Small intestine (tissue), 7 donors: ENCODE measurements around the gene HSD11B1. TPM values are rescaled to one million over a fixed set of nuclear protein-coding genes. Genes with fewer than 3 reads are reported as not detected.
A peak's percentile ranks its signal among the peaks of the same experiment; 100 is the strongest.

Experiments
- DNase-seq, 2 donors: peaks; one replicate each; pipeline versions ENCODE4 v3.0.0 to v3.0.0-alpha.2; 2013
- FAIRE-seq: peaks from 2 replicates; lab custom pipeline; 2012; peaks lifted over from hg19 to GRCh38; lab: Jason Lieb, UNC
- H3K27ac ChIP-seq, 3 donors: one replicate each; pipeline ENCODE4 v1.5.1; 2013; ENCODE audit warnings: low read length in 2 of 3, mild to moderate bottlenecking in 2 of 3, control low read depth in 1 of 3, inconsistent platforms in 1 of 3, low read depth in 1 of 3, moderate library complexity in 1 of 3
- H3K27me3 ChIP-seq, 3 donors: one replicate each; pipeline ENCODE4 v1.6.1; 2013; ENCODE audit warnings: low read length in 3 of 3, inconsistent platforms in 1 of 3; ENCODE audit not compliant: control insufficient read depth in 3 of 3, insufficient read depth in 3 of 3
- H3K36me3 ChIP-seq, 3 donors: one replicate each; pipeline ENCODE4 v1.6.1; 2013; ENCODE audit warnings: low read length in 3 of 3, inconsistent platforms in 1 of 3, low read depth in 1 of 3, mild to moderate bottlenecking in 1 of 3, moderate library complexity in 1 of 3; ENCODE audit not compliant: control insufficient read depth in 3 of 3, insufficient read depth in 2 of 3
- H3K4me1 ChIP-seq, 3 donors: one replicate each; pipeline ENCODE4 v1.6.1; 2013; ENCODE audit warnings: low read length in 2 of 3, inconsistent platforms in 1 of 3, low read depth in 1 of 3, mild to moderate bottlenecking in 1 of 3, moderate library complexity in 1 of 3; ENCODE audit not compliant: control insufficient read depth in 3 of 3, insufficient read depth in 2 of 3
- H3K4me3 ChIP-seq, 3 donors: one replicate each; pipeline ENCODE4 v1.5.1; 2013; ENCODE audit warnings: low read length in 3 of 3, control low read depth in 1 of 3, inconsistent platforms in 1 of 3, low read depth in 1 of 3, mild to moderate bottlenecking in 1 of 3, moderate library complexity in 1 of 3
- H3K9me3 ChIP-seq, 2 donors: one replicate each; pipeline ENCODE4 v1.6.1; 2013; ENCODE audit warnings: low read depth in 1 of 2, low read length in 1 of 2; ENCODE audit not compliant: control insufficient read depth in 2 of 2, insufficient read depth in 1 of 2
- WGBS, 3 donors: extraction: QIAGEN DNeasy Blood & Tissue Kit; methylation state at CpG; one replicate each; pipeline ENCODE4 v1.1.7; 2013; 5-methylcytosine and 5-hydroxymethylcytosine counted together
- polyA plus RNA-seq, 4 donors: library from polyadenylated mRNA; stranded (reverse) in 3 of 4; unstranded in 1 of 4; fragments of 200-250 nt in 3 of 4; fragments of 120-200 nt in 1 of 4; gene quantifications; one replicate each; pipeline versions ENCODE4 v1.2.1 to v1.2.3, GENCODE V29; 2013
- donor health status: healthy with polysubstance abuse.
- donor health status: control.
- donor health status: control.
- donor health status: Bipolar disorder and iron deficiency.
- donor health status: healthy.

The HSD11B1 gene
- polyA plus RNA-seq, 4 donors, result 1.6 to 3.8 TPM; not detected in 2

DNA sequence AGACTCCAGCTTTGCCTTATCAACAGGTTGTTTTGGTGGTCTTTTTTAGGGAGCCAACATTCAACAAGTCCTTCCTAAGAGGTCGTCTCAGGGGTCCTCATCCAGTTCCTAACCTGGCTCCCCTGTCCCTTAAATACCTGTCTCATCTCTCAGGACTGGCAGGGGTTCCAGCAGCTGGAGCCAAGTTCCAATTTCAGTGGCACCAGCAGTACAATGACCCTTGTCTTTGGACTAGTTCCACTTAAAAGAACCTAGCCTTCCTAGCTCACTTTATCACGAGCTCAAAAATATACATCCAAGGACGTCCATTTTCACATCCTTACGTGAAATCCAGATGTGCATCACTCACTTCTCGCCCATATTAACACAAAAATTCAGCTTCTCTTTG is 32.5 kb downstream of the HSD11B1 start:
- H3K4me3 ChIP-seq, result no peak overlapping the region
- WGBS, 3 donors, result 80 to 86% (median 84%) methylated on average over 5 of the region's 5 CpGs
- H3K4me1 ChIP-seq, result peaks cover 0 to 10% (median 4%) of the 10 kb centered on the region in 3 donors
- H3K27me3 ChIP-seq, result peaks cover 0 to 2% (median 0%) of the 10 kb centered on the region in 3 donors
- no peaks in the 10 kb centered on the region for H3K36me3 ChIP-seq
- no peaks in the 10 kb centered on the region for H3K9me3 ChIP-seq
- no peak for DNase-seq
- H3K27ac ChIP-seq, result no peak overlapping the region
- no peak for FAIRE-seq

DNA sequence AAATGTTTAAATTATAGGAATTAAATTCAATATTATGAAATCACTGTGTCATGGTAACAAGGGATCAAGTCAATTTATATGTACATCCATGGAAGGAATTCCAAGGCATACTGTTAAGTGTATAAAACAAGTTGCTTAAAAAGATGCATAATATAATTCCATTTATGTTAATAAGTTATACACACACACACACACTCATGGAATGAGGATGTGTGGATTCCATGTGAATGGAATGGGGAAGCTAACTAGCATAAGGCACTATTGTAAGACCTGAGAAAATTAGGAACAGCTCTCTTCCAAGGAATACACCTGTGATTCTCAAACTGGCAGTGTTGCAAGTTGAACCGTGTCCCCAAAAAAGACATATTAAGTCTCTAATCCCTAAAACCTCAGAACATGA is 33.6 kb downstream of the HSD11B1 start:
- WGBS, 3 donors, result 92 to 100% (median 97%) methylated on average over 1 of the region's 1 CpG

DNA sequence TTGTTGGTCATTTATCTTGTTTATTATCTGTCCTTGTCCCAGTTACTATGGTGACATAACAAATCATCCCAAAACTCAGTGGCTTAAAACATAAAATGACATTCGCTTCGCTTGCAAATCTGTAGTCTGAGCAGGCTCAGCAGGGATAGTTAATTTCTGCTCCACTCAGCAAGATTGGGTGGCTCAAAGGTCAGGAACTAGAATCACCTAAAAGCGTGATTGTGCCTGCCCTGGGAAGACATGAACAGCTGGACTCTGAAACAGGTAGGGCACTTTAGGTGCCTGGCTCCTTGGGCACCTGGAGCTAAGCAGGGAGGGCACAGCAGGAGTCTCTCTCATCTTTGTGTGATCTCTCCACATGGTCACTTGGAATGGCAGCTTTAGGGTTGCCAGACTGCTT is 36.5 kb downstream of the HSD11B1 start:
- H3K36me3 ChIP-seq, result no peaks in the 10 kb centered on the region
- no peak for FAIRE-seq
- no peaks in the 10 kb centered on the region for H3K9me3 ChIP-seq
- 28 to 74% (median 46%) methylated on average over 3 of the region's 3 CpGs for WGBS, 3 donors
- H3K27ac ChIP-seq, result peak overlapping the region in 1 of 3 donors; percentile 40
- DNase-seq, result peak; percentile 60 to 78
- H3K4me1 ChIP-seq, result peaks cover 0 to 14% (median 4%) of the 10 kb centered on the region in 3 donors
- no peak overlapping the region for H3K4me3 ChIP-seq
- peaks cover 0 to 2% (median 0%) of the 10 kb centered on the region in 3 donors for H3K27me3 ChIP-seq

More for the DNA sequence above, 33.6 kb downstream of the HSD11B1 start:
- no peak overlapping the region for H3K4me3 ChIP-seq
- no peak overlapping the region for H3K27ac ChIP-seq
- DNase-seq (no peak), FAIRE-seq (no peak)
- peaks cover 0 to 14% (median 4%) of the 10 kb centered on the region in 3 donors for H3K4me1 ChIP-seq
- peaks cover 0 to 2% (median 0%) of the 10 kb centered on the region in 3 donors for H3K27me3 ChIP-seq
- no peaks in the 10 kb centered on the region for H3K9me3 ChIP-seq
- H3K36me3 ChIP-seq, result no peaks in the 10 kb centered on the region

DNA sequence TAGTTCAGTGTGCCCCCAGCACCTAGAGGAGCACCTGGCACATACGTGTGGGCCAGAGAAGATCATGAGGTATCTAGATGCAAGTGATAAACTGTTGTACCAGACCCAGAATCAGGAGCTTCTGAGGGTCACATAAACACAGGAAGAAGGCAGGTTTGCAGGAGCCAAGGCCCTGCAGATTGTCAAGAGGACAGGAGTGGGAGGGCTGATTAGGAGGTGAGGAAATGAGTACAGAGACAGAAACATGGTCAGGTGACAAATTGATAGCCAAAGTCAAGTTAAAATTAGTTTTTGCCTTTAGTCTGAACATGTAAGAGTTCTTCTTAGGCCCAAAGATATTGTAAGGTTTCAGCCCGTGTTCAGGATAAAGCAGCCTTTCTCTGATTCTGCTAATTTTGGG is 37.2 kb downstream of the HSD11B1 start:
- FAIRE-seq (no peak), DNase-seq (no peak)
- Histone ChIP-seq H3K9me3 (no peaks in the 10 kb centered on the region), H3K27ac (peak overlapping the region in 1 of 3 donors; percentile 40), H3K4me1 (peaks cover 0 to 14% (median 4%) of the 10 kb centered on the region in 3 donors), H3K27me3 (peaks cover 0 to 2% (median 0%) of the 10 kb centered on the region in 3 donors), H3K36me3 (no peaks in the 10 kb centered on the region), H3K4me3 (no peak overlapping the region)
- WGBS, 3 donors, result 39 to 61% (median 40%) methylated on average over 2 of the region's 2 CpGs

DNA sequence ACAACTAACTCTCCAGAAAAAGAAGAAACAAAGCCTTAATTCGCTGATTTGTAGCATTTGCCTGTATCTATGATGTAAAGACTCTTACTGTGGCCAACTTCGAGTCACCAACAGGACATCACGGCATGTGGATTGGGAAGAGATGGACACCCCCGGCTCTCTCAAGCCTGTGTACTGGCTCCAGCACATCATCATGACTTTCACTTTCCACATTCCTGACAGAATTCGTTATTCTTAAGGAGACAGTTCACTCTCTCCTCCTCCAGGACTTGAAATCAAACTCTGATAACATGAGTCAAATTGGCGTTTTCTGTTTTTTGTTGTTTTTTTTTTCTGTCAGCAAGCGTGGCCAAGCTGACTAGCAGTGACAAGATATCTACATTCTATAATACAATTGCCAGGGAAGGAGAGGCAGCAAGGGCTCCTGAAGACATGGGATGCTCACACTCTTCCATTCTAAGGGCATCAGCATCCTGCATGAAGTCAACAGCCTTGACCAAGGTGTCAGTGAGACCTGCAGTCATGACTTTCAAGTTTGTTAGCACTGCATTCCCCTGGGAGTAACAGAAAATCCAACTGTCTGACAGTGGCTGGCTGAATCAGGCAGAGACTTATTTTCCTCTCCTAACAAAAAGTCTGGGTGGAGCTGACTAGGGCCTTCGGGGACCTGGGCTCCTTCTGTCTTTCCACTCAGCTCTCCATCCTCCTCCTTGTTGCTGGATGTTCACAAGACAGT is 37.9 kb downstream of the HSD11B1 start:
- FAIRE-seq, result no peak

DNA sequence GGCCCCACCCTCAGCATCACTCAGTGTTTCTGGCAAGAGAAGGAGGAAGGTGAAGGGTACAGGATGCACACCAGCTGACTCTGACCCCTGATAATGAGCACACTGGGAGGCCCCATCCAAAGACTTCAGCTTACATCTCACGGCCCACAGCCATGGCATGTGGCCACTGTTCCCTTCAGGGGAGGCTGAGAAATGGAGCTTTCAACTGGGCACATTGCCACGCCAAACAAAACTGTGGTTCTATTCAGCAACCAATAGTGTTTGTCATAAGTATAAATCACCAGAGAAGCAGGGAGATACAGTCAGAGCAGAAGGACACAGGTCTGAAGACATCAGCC is 38.5 kb downstream of the HSD11B1 start:
- no peak overlapping the region for H3K27ac ChIP-seq
- H3K27me3 ChIP-seq, result no peaks in the 10 kb centered on the region
- H3K9me3 ChIP-seq, result no peaks in the 10 kb centered on the region
- DNase-seq, result no peak
- H3K36me3 ChIP-seq, result no peaks in the 10 kb centered on the region
- no peak overlapping the region for H3K4me3 ChIP-seq
- WGBS, 3 donors, result 61 to 67% (median 64%) methylated on average over 2 of the region's 2 CpGs
- no peak for FAIRE-seq
- peaks cover 0 to 23% (median 4%) of the 10 kb centered on the region in 3 donors for H3K4me1 ChIP-seq

More for the DNA sequence above, 37.9 kb downstream of the HSD11B1 start:
- H3K4me1 ChIP-seq, result peaks cover 0 to 21% (median 4%) of the 10 kb centered on the region in 3 donors
- H3K27ac ChIP-seq, result peak overlapping the region in 1 of 3 donors; percentile 40
- WGBS, 3 donors, result 26 to 47% (median 38%) methylated on average over 8 of the region's 8 CpGs
- peak; percentile 29 to 43 for DNase-seq
- H3K36me3 ChIP-seq, result no peaks in the 10 kb centered on the region
- H3K27me3 ChIP-seq, result peaks cover 0 to 2% (median 0%) of the 10 kb centered on the region in 3 donors
- H3K9me3 ChIP-seq, result no peaks in the 10 kb centered on the region
- no peak overlapping the region for H3K4me3 ChIP-seq

DNA sequence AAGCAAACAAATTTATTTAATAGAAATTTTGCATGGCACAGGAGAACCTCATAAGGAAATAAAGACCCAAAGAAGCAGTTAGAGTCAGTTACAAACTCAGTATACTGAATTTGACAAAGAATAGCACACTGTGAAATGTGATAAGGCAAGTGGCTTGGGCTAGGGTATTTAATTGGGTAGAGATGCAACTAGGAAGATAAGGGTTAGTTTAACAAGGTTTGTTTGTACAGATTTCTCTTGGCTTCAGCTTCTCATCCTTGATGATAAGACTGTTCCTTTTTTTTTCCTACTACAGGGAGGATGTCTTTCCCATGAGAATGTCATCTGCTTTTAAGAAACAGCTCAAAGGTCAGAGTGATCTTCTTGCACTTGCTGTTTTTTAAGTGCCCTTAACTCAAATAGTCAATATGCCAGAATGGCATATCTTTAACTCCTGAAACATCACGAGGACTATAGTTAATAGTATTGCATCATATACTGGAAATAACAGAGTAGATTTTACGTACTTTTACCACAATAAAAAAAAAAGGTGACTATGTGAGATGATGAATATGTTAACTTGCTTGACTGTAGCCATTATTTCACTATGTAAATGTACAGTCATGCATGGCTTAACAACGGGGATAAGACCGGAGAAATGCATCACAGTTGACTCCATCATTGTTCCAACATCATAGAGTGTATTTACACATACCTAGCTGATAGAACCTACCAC is 42.0 kb downstream of the HSD11B1 start:
- Histone ChIP-seq H3K27me3 (no peaks in the 10 kb centered on the region), H3K4me3 (no peak overlapping the region), H3K36me3 (no peaks in the 10 kb centered on the region), H3K27ac (peak overlapping the region in 1 of 3 donors; percentile 74), H3K9me3 (no peaks in the 10 kb centered on the region), H3K4me1 (peaks cover 0 to 28% (median 5%) of the 10 kb centered on the region in 3 donors)
- DNase-seq (peak in 1 of 2 donors; percentile 71), FAIRE-seq (no peak)
- 44 to 66% (median 56%) methylated on average over 4 of the region's 4 CpGs for WGBS, 3 donors

DNA sequence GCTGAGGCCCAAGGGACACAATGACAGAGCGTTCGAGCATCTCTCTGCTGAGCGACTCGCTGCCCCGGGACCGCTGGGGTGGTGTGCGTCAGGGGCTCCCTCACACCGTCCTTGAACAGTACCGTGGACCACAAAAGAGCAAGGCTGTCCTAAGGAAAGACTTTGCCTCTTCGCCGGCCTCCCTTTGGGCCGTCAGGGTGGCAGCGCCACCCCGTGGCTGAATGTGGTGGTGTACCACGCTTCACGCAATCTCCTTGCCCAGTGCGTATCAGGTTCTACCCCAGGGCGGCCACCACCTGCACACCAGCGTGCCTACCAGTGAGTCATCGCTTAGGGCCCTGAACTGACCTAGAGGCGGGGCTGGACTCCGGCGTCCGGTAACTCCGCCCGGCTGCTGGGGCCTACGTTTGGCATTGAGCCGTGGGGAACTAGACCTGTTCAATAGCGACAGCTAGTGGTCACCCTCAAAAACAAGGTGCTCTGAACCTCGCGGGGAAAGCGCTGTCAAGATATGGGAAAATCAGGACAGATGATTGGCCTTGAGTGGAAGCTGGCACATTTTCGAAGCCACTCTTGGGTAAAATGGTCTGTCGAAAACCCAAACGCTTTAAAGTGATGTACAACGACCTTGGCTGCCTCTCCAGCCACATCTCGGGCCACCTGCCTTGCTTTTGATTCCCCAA is 43.1 kb downstream of the HSD11B1 start:
- no peaks in the 10 kb centered on the region for H3K9me3 ChIP-seq
- H3K27ac ChIP-seq, result peak overlapping the region in 2 of 3 donors; percentile 55 to 74
- DNase-seq (peak; percentile 97), FAIRE-seq (no peak)
- WGBS, 3 donors, result 7 to 15% (median 12%) methylated on average over 37 of the region's 37 CpGs
- H3K36me3 ChIP-seq, result no peaks in the 10 kb centered on the region
- peaks cover 0 to 23% (median 1%) of the 10 kb centered on the region in 3 donors for H3K4me1 ChIP-seq
- no peak overlapping the region for H3K4me3 ChIP-seq
- no peaks in the 10 kb centered on the region for H3K27me3 ChIP-seq
